H7 (cell line): ENCODE results near the gene DVL1. TPM values are rescaled to one million over a fixed set of nuclear protein-coding genes. Genes with fewer than 3 reads are reported as not detected.

ENCODE experiments used
- DNase-seq: peaks from one replicate; pipeline ENCODE4 v3.0.0; 2012
- H3K27me3 ChIP-seq: 2 replicates; pipeline ENCODE4 v1.6.0; 2011; ENCODE audit warnings: mild to moderate bottlenecking, low read length; ENCODE audit not compliant: control insufficient read depth, insufficient read depth
- H3K36me3 ChIP-seq: replicated peaks from 2 replicates; pipeline ENCODE4 v1.5.1; 2011; ENCODE audit warnings: low read length; ENCODE audit not compliant: control insufficient read depth, insufficient read depth
- H3K4me3 ChIP-seq: 2 replicates; pipeline ENCODE4 v1.5.1; 2011; ENCODE audit warnings: low read depth, mild to moderate bottlenecking, control low read depth, low read length, moderate library complexity; ENCODE audit not compliant: insufficient read depth
- total RNA-seq: library from RNA; depleted of rRNA; stranded (reverse); fragments of >200 nt; shearing (Covaris generic); gene quantifications from 2 replicates; pipeline ENCODE4 v1.2.3, GENCODE V29; 2014

DVL1 gene
- total RNA-seq, 1 experiment from 2014 or later = 189 TPM

- no peaks in the 10 kb centered on the region for H3K36me3 ChIP-seq
- H3K27me3 ChIP-seq = peaks cover 18% of the 10 kb centered on the region
- H3K4me3 ChIP-seq = peak overlapping the region; percentile 31
- no peak for DNase-seq
Observed at GRCh38 chr1:1354271-1355247, 5.3 kb upstream of the DVL1 start.

- Histone ChIP-seq H3K36me3 (no peaks in the 10 kb centered on the region), H3K27me3 (peaks cover 18% of the 10 kb centered on the region), H3K4me3 (peak overlapping the region; percentile 31)
- DNase-seq = peak; percentile 93
Observed at GRCh38 chr1:1353389-1354151, 4.4 kb upstream of the DVL1 start.

GRCh38 chr1:1352786-1353388 is 3.7 kb upstream of the DVL1 start:
- no peak overlapping the region for H3K4me3 ChIP-seq
- peaks cover 18% of the 10 kb centered on the region for H3K27me3 ChIP-seq
- no peak for DNase-seq
- no peaks in the 10 kb centered on the region for H3K36me3 ChIP-seq

GRCh38 chr1:1351511-1352427 is 2.6 kb upstream of the DVL1 start:
- H3K27me3 ChIP-seq = peaks cover 18% of the 10 kb centered on the region
- H3K4me3 ChIP-seq = peak overlapping the region; percentile 28
- no peak for DNase-seq

GRCh38 chr1:1348420-1349255 is 580 bp downstream of the DVL1 start:
- no peak for DNase-seq
- Histone ChIP-seq H3K4me3 (peak overlapping the region; percentile 88), H3K27me3 (no peaks in the 10 kb centered on the region; the same call in 1 of the 2 replicates), H3K36me3 (no peaks in the 10 kb centered on the region)

More at GRCh38 chr1:1351511-1352427, 2.6 kb upstream of the DVL1 start:
- H3K36me3 ChIP-seq = no peaks in the 10 kb centered on the region

GRCh38 chr1:1347663-1348419 is 1.4 kb downstream of the DVL1 start:
- Histone ChIP-seq H3K4me3 (peak overlapping the region; percentile 88), H3K36me3 (no peaks in the 10 kb centered on the region), H3K27me3 (no peaks in the 10 kb centered on the region)
- peak; percentile 93 for DNase-seq

GRCh38 chr1:1347026-1347595 is 2.1 kb downstream of the DVL1 start:
- H3K4me3 ChIP-seq = no peak overlapping the region
- no peaks in the 10 kb centered on the region for H3K27me3 ChIP-seq
- H3K36me3 ChIP-seq = no peaks in the 10 kb centered on the region
- DNase-seq = no peak

GRCh38 chr1:1346501-1346890 is 2.7 kb downstream of the DVL1 start:
- DNase-seq = no peak
- Histone ChIP-seq H3K4me3 (no peak overlapping the region), H3K27me3 (no peaks in the 10 kb centered on the region), H3K36me3 (peaks cover under 1% of the 10 kb centered on the region; the same call in 1 of the 2 replicates)

GRCh38 chr1:1345860-1346500 is 3.2 kb downstream of the DVL1 start:
- Histone ChIP-seq H3K4me3 (no peak overlapping the region), H3K27me3 (no peaks in the 10 kb centered on the region), H3K36me3 (peaks cover 5% of the 10 kb centered on the region)
- no peak for DNase-seq

GRCh38 chr1:1345384-1345783 is 3.8 kb downstream of the DVL1 start:
- Histone ChIP-seq H3K27me3 (no peaks in the 10 kb centered on the region), H3K4me3 (no peak overlapping the region), H3K36me3 (peaks cover 9% of the 10 kb centered on the region)
- DNase-seq = no peak

- peak; percentile 91 for DNase-seq
- Histone ChIP-seq H3K27me3 (no peaks in the 10 kb centered on the region), H3K4me3 (no peak overlapping the region), H3K36me3 (peaks cover 9% of the 10 kb centered on the region)
Observed at GRCh38 chr1:1344655-1345361, 4.4 kb downstream of the DVL1 start.
